ENCODE measurements around the gene TRPM7. TPM values are rescaled to one million over a fixed set of nuclear protein-coding genes. Genes with fewer than 3 reads are reported as not detected.
"Not testable (repeated sequence)": the region's sequence is repeated elsewhere in the genome, so short reads cannot be mapped to it uniquely, and the experiment has no call there.

The TRPM7 gene
- polyA plus RNA-seq, 2 donors = 4.9 to 6.1 TPM

GRCh38 chr15:50627351-50628055 lies 59.1 kb downstream of the TRPM7 start:
- Histone ChIP-seq H3K36me3 (ENCODE audit: control insufficient read depth in 2 of 2, insufficient read depth in 2 of 2, low read length in 1 of 2) (peaks cover 3 to 7% of the 10 kb centered on the region in 2 donors), H3K27ac (ENCODE audit: low read depth in 2 of 2, low read length in 1 of 2) (no peak overlapping the region), H3K4me1 (ENCODE audit: control insufficient read depth in 2 of 2, insufficient read depth in 2 of 2, low read length in 1 of 2) (no peaks in the 10 kb centered on the region), H3K4me3 (ENCODE audit: low read depth in 1 of 2, low read length in 2 of 2) (no peak overlapping the region), H3K27me3 (ENCODE audit: control insufficient read depth in 1 of 2, insufficient read depth in 2 of 2, low read length in 2 of 2) (no peaks in the 10 kb centered on the region), H3K9me3 (ENCODE audit: control insufficient read depth in 2 of 2, insufficient read depth in 1 of 2, low read depth in 1 of 2, low read length in 1 of 2) (no peaks in the 10 kb centered on the region)
- 63 to 73% methylated on average over 4 of the region's 4 CpGs for WGBS, 2 donors

- 89 to 97% methylated on average over 1 of the region's 1 CpG for WGBS, 2 donors
- no peak overlapping the region for H3K4me3 ChIP-seq (ENCODE audit: low read depth in 1 of 2, low read length in 2 of 2)
- no peak overlapping the region for H3K27ac ChIP-seq (ENCODE audit: low read depth in 2 of 2, low read length in 1 of 2)
- H3K9me3 ChIP-seq (ENCODE audit: control insufficient read depth in 2 of 2, insufficient read depth in 1 of 2, low read depth in 1 of 2, low read length in 1 of 2) = no peaks in the 10 kb centered on the region
- no peaks in the 10 kb centered on the region for H3K27me3 ChIP-seq (ENCODE audit: control insufficient read depth in 1 of 2, insufficient read depth in 2 of 2, low read length in 2 of 2)
- H3K4me1 ChIP-seq (ENCODE audit: control insufficient read depth in 2 of 2, insufficient read depth in 2 of 2, low read length in 1 of 2) = no peaks in the 10 kb centered on the region
- H3K36me3 ChIP-seq (ENCODE audit: control insufficient read depth in 2 of 2, insufficient read depth in 2 of 2, low read length in 1 of 2) = peaks cover 0 to 3% of the 10 kb centered on the region in 2 donors
Observed at GRCh38 chr15:50624616-50625168, 61.9 kb downstream of the TRPM7 start.

- not testable (repeated sequence) for H3K4me3 ChIP-seq (ENCODE audit: low read depth in 1 of 2, low read length in 2 of 2); H3K4me1 ChIP-seq (ENCODE audit: control insufficient read depth in 2 of 2, insufficient read depth in 2 of 2, low read length in 1 of 2); H3K9me3 ChIP-seq (ENCODE audit: control insufficient read depth in 2 of 2, insufficient read depth in 1 of 2, low read depth in 1 of 2, low read length in 1 of 2); H3K27me3 ChIP-seq (ENCODE audit: control insufficient read depth in 1 of 2, insufficient read depth in 2 of 2, low read length in 2 of 2); H3K36me3 ChIP-seq (ENCODE audit: control insufficient read depth in 2 of 2, insufficient read depth in 2 of 2, low read length in 1 of 2); H3K27ac ChIP-seq (ENCODE audit: low read depth in 2 of 2, low read length in 1 of 2)
- 85 to 88% methylated on average over 8 of the region's 8 CpGs for WGBS, 2 donors
Observed at GRCh38 chr15:50622361-50622943, 64.1 kb downstream of the TRPM7 start.

- not testable (repeated sequence) for H3K4me1 ChIP-seq (ENCODE audit: control insufficient read depth in 2 of 2, insufficient read depth in 2 of 2, low read length in 1 of 2); H3K4me3 ChIP-seq (ENCODE audit: low read depth in 1 of 2, low read length in 2 of 2); H3K36me3 ChIP-seq (ENCODE audit: control insufficient read depth in 2 of 2, insufficient read depth in 2 of 2, low read length in 1 of 2); H3K27me3 ChIP-seq (ENCODE audit: control insufficient read depth in 1 of 2, insufficient read depth in 2 of 2, low read length in 2 of 2); H3K27ac ChIP-seq (ENCODE audit: low read depth in 2 of 2, low read length in 1 of 2); H3K9me3 ChIP-seq (ENCODE audit: control insufficient read depth in 2 of 2, insufficient read depth in 1 of 2, low read depth in 1 of 2, low read length in 1 of 2)
- WGBS, 2 donors = 86 to 91% methylated on average over 6 of the region's 6 CpGs
Observed at GRCh38 chr15:50616960-50617359, 69.6 kb downstream of the TRPM7 start.

- H3K27ac ChIP-seq (ENCODE audit: low read depth in 2 of 2, low read length in 1 of 2); H3K4me1 ChIP-seq (ENCODE audit: control insufficient read depth in 2 of 2, insufficient read depth in 2 of 2, low read length in 1 of 2); H3K9me3 ChIP-seq (ENCODE audit: control insufficient read depth in 2 of 2, insufficient read depth in 1 of 2, low read depth in 1 of 2, low read length in 1 of 2); H3K36me3 ChIP-seq (ENCODE audit: control insufficient read depth in 2 of 2, insufficient read depth in 2 of 2, low read length in 1 of 2); H3K4me3 ChIP-seq (ENCODE audit: low read depth in 1 of 2, low read length in 2 of 2); H3K27me3 ChIP-seq (ENCODE audit: control insufficient read depth in 1 of 2, insufficient read depth in 2 of 2, low read length in 2 of 2): not testable (repeated sequence)
- 97 to 98% methylated on average over 2 of the region's 2 CpGs for WGBS, 2 donors
Observed at GRCh38 chr15:50616554-50616953, 70.0 kb downstream of the TRPM7 start.

- H3K27me3 ChIP-seq (ENCODE audit: control insufficient read depth in 1 of 2, insufficient read depth in 2 of 2, low read length in 2 of 2) = no peaks in the 10 kb centered on the region
- no peaks in the 10 kb centered on the region for H3K4me1 ChIP-seq (ENCODE audit: control insufficient read depth in 2 of 2, insufficient read depth in 2 of 2, low read length in 1 of 2)
- no peak overlapping the region for H3K27ac ChIP-seq (ENCODE audit: low read depth in 2 of 2, low read length in 1 of 2)
- WGBS, 2 donors = 93% methylated on average over 5 of the region's 5 CpGs
- no peaks in the 10 kb centered on the region for H3K9me3 ChIP-seq (ENCODE audit: control insufficient read depth in 2 of 2, insufficient read depth in 1 of 2, low read depth in 1 of 2, low read length in 1 of 2)
- no peak overlapping the region for H3K4me3 ChIP-seq (ENCODE audit: low read depth in 1 of 2, low read length in 2 of 2)
- peaks cover 0 to 2% of the 10 kb centered on the region in 2 donors for H3K36me3 ChIP-seq (ENCODE audit: control insufficient read depth in 2 of 2, insufficient read depth in 2 of 2, low read length in 1 of 2)
Observed at GRCh38 chr15:50613600-50613999, 73.0 kb downstream of the TRPM7 start.

- H3K9me3 ChIP-seq (ENCODE audit: control insufficient read depth in 2 of 2, insufficient read depth in 1 of 2, low read depth in 1 of 2, low read length in 1 of 2) = no peaks in the 10 kb centered on the region
- no peaks in the 10 kb centered on the region for H3K27me3 ChIP-seq (ENCODE audit: control insufficient read depth in 1 of 2, insufficient read depth in 2 of 2, low read length in 2 of 2)
- H3K27ac ChIP-seq (ENCODE audit: low read depth in 2 of 2, low read length in 1 of 2) = no peak overlapping the region
- H3K4me1 ChIP-seq (ENCODE audit: control insufficient read depth in 2 of 2, insufficient read depth in 2 of 2, low read length in 1 of 2) = no peaks in the 10 kb centered on the region
- peaks cover 0 to 2% of the 10 kb centered on the region in 2 donors for H3K36me3 ChIP-seq (ENCODE audit: control insufficient read depth in 2 of 2, insufficient read depth in 2 of 2, low read length in 1 of 2)
- 95% methylated on average over 1 of the region's 1 CpG for WGBS, 2 donors
- no peak overlapping the region for H3K4me3 ChIP-seq (ENCODE audit: low read depth in 1 of 2, low read length in 2 of 2)
Observed at GRCh38 chr15:50607129-50607528, 79.5 kb downstream of the TRPM7 start.

GRCh38 chr15:50605462-50605861 lies 81.1 kb downstream of the TRPM7 start:
- Histone ChIP-seq H3K36me3 (ENCODE audit: control insufficient read depth in 2 of 2, insufficient read depth in 2 of 2, low read length in 1 of 2) (no peaks in the 10 kb centered on the region), H3K27ac (ENCODE audit: low read depth in 2 of 2, low read length in 1 of 2) (no peak overlapping the region)

GRCh38 chr15:50602028-50602427 lies 84.6 kb downstream of the TRPM7 start:
- H3K9me3 ChIP-seq (ENCODE audit: control insufficient read depth in 2 of 2, insufficient read depth in 1 of 2, low read depth in 1 of 2, low read length in 1 of 2); H3K4me1 ChIP-seq (ENCODE audit: control insufficient read depth in 2 of 2, insufficient read depth in 2 of 2, low read length in 1 of 2); H3K27me3 ChIP-seq (ENCODE audit: control insufficient read depth in 1 of 2, insufficient read depth in 2 of 2, low read length in 2 of 2); H3K36me3 ChIP-seq (ENCODE audit: control insufficient read depth in 2 of 2, insufficient read depth in 2 of 2, low read length in 1 of 2); H3K4me3 ChIP-seq (ENCODE audit: low read depth in 1 of 2, low read length in 2 of 2); H3K27ac ChIP-seq (ENCODE audit: low read depth in 2 of 2, low read length in 1 of 2): not testable (repeated sequence)
- WGBS, 2 donors = 97 to 100% methylated on average over 3 to 4 of the region's 5 CpGs

More at GRCh38 chr15:50605462-50605861, 81.1 kb downstream of the TRPM7 start:
- Histone ChIP-seq H3K4me3 (ENCODE audit: low read depth in 1 of 2, low read length in 2 of 2) (no peak overlapping the region), H3K27me3 (ENCODE audit: control insufficient read depth in 1 of 2, insufficient read depth in 2 of 2, low read length in 2 of 2) (no peaks in the 10 kb centered on the region), H3K4me1 (ENCODE audit: control insufficient read depth in 2 of 2, insufficient read depth in 2 of 2, low read length in 1 of 2) (no peaks in the 10 kb centered on the region), H3K9me3 (ENCODE audit: control insufficient read depth in 2 of 2, insufficient read depth in 1 of 2, low read depth in 1 of 2, low read length in 1 of 2) (no peaks in the 10 kb centered on the region)
- 88 to 89% methylated on average over 2 of the region's 2 CpGs for WGBS, 2 donors

GRCh38 chr15:50594311-50594710 lies 92.3 kb downstream of the TRPM7 start:
- H3K4me1 ChIP-seq (ENCODE audit: control insufficient read depth in 2 of 2, insufficient read depth in 2 of 2, low read length in 1 of 2) = no peaks in the 10 kb centered on the region
- H3K36me3 ChIP-seq (ENCODE audit: control insufficient read depth in 2 of 2, insufficient read depth in 2 of 2, low read length in 1 of 2) = peaks cover 0 to 2% of the 10 kb centered on the region in 2 donors
- H3K27ac ChIP-seq (ENCODE audit: low read depth in 2 of 2, low read length in 1 of 2) = no peak overlapping the region
- H3K9me3 ChIP-seq (ENCODE audit: control insufficient read depth in 2 of 2, insufficient read depth in 1 of 2, low read depth in 1 of 2, low read length in 1 of 2) = no peaks in the 10 kb centered on the region
- no peaks in the 10 kb centered on the region for H3K27me3 ChIP-seq (ENCODE audit: control insufficient read depth in 1 of 2, insufficient read depth in 2 of 2, low read length in 2 of 2)
- H3K4me3 ChIP-seq (ENCODE audit: low read depth in 1 of 2, low read length in 2 of 2) = no peak overlapping the region
- WGBS, 2 donors = 90 to 92% methylated on average over 2 of the region's 2 CpGs
